ENCODE data around the gene DHRS7C. TPM values are rescaled to one million over a fixed set of nuclear protein-coding genes. Genes with fewer than 3 reads are reported as not detected.

Gene DHRS7C
- total and polyA plus RNA-seq, 8 donors = not detected

GRCh38 chr17:9805769-9806168 is 14.4 kb upstream of the DHRS7C start:
- no peak for DNase-seq
- H3K4me3 ChIP-seq = no peak overlapping the region
- FAIRE-seq = no peak
- no peaks in the 10 kb centered on the region for H3K9me3 ChIP-seq
- no peaks in the 10 kb centered on the region for H3K4me1 ChIP-seq
- intact Hi-C loops (cut with DNase I) = no loop called here
- H3K27me3 ChIP-seq = peaks cover 0 to 12% (median 0%) of the 10 kb centered on the region in 4 donors
- no peaks in the 10 kb centered on the region for H3K36me3 ChIP-seq
- TF ChIP-seq, protein P1, sequence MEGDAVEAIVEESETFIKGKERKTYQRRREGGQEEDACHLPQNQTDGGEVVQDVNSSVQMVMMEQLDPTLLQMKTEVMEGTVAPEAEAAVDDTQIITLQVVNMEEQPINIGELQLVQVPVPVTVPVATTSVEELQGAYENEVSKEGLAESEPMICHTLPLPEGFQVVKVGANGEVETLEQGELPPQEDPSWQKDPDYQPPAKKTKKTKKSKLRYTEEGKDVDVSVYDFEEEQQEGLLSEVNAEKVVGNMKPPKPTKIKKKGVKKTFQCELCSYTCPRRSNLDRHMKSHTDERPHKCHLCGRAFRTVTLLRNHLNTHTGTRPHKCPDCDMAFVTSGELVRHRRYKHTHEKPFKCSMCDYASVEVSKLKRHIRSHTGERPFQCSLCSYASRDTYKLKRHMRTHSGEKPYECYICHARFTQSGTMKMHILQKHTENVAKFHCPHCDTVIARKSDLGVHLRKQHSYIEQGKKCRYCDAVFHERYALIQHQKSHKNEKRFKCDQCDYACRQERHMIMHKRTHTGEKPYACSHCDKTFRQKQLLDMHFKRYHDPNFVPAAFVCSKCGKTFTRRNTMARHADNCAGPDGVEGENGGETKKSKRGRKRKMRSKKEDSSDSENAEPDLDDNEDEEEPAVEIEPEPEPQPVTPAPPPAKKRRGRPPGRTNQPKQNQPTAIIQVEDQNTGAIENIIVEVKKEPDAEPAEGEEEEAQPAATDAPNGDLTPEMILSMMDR (IDR thresholded peaks at IDR 0.05) = no peak
- WGBS, 2 donors = 32 to 53% methylated on average over 4 of the region's 4 CpGs
- no peak for ATAC-seq
- no peak overlapping the region for H3K27ac ChIP-seq

DNA sequence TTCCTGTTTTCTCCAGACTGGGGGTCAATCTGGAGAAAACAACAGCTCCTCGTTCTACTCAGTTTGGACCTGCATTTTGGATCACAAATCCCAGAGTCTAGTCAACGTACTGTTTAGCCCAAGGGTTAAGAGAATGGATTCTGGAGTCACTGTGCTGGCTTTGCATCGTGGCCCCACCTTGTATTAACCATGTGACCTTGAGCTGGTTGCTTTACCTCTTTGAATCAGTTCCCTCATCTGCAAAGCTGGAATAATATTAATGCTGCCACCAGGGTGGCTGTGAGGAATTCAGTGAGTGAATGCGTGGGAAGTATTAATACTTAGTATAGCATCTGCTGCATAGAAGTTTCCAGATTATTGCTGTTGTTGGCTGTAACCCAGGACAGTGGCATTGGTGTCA is 11.3 kb upstream of the DHRS7C start:
- Histone ChIP-seq H3K27me3 (peaks cover 0 to 24% (median 0%) of the 10 kb centered on the region in 4 donors), H3K4me3 (no peak overlapping the region), H3K4me1 (no peaks in the 10 kb centered on the region), H3K36me3 (no peaks in the 10 kb centered on the region), H3K27ac (no peak overlapping the region), H3K9me3 (no peaks in the 10 kb centered on the region)
- intact Hi-C loops (cut with DNase I) = no loop called here
- TF ChIP-seq, protein P1 (IDR thresholded peaks at IDR 0.05) = no peak
- FAIRE-seq (no peak), ATAC-seq (no peak), DNase-seq (no peak)
- 43 to 47% methylated on average over 4 of the region's 4 CpGs for WGBS, 2 donors

- WGBS, 2 donors = 63 to 66% methylated on average over 13 of the region's 13 CpGs
- Histone ChIP-seq H3K36me3 (no peaks in the 10 kb centered on the region), H3K27me3 (peaks cover 0 to 24% (median 0%) of the 10 kb centered on the region in 4 donors), H3K4me1 (no peaks in the 10 kb centered on the region), H3K9me3 (no peaks in the 10 kb centered on the region), H3K27ac (no peak overlapping the region), H3K4me3 (no peak overlapping the region)
- intact Hi-C loops (cut with DNase I) = no loop called here
- TF ChIP-seq, protein P1 (IDR thresholded peaks at IDR 0.05) = no peak
- FAIRE-seq (no peak), DNase-seq (no peak), ATAC-seq (no peak)
These were observed 10.9 kb upstream of the DHRS7C start for GRCh38 chr17:9802294-9802693.

DNA sequence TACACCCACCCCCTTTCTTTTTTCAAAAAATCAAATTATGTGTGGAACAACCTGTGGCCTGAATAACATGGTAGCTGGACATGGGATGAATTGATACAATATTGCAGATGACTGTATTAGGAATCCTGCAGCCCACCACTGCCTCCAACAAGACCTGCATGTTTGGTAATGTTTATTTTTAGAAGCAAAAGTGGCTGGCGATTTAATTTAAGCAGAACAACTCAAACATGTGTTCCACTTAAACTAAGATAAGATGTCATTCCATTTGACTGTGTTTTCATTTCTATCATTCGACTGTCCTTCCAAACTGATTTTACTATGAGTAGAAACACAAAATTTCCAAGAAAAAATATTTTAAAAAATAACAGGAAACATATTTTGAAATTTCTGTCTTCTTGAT is 10.1 kb upstream of the DHRS7C start:
- Histone ChIP-seq H3K4me1 (no peaks in the 10 kb centered on the region), H3K27me3 (peaks cover 0 to 24% (median 0%) of the 10 kb centered on the region in 4 donors), H3K36me3 (no peaks in the 10 kb centered on the region), H3K27ac (no peak overlapping the region), H3K4me3 (no peak overlapping the region), H3K9me3 (no peaks in the 10 kb centered on the region)
- intact Hi-C loops (cut with DNase I) = no loop called here
- FAIRE-seq (no peak), DNase-seq (no peak), ATAC-seq (no peak)
- TF ChIP-seq, protein P1 (IDR thresholded peaks at IDR 0.05) = no peak
- 40 to 48% methylated on average over 2 of the region's 2 CpGs for WGBS, 2 donors

DNA sequence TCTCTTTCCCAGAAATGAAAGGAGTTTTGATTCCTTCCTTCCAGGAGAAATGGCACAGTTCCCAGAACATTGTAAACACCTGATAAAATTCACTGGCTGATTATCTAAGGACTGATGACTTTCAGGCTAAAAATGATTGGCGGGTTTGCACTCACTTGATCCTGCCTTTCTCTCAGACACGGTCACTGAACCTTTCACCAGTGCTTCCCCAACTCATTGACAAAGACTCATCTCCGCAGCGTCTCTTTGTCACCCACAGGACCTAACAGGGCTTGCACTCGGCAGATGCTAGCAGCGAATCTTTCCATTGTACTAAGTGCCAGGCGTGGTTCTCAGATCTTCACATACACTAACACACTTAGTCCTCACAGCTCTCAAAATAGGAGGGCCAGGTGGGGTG is 7.3 kb upstream of the DHRS7C start:
- Histone ChIP-seq H3K4me1 (no peaks in the 10 kb centered on the region), H3K4me3 (no peak overlapping the region), H3K36me3 (no peaks in the 10 kb centered on the region), H3K27ac (no peak overlapping the region), H3K27me3 (peaks cover 0 to 24% (median 0%) of the 10 kb centered on the region in 4 donors), H3K9me3 (no peaks in the 10 kb centered on the region)
- FAIRE-seq (no peak), DNase-seq (no peak), ATAC-seq (peak in 2 of 4 donors; percentile 19 to 32)
- TF ChIP-seq, protein P1 (IDR thresholded peaks at IDR 0.05) = no peak
- intact Hi-C loops (cut with DNase I) = no loop called here
- WGBS, 2 donors = 56 to 59% methylated on average over 7 of the region's 7 CpGs

Measured in pancreas (tissue), 10 donors.